Activated CD8-positive, alpha-beta memory T cell treated with anti-CD3 and anti-CD28 coated beads for 36 hours (primary cell): ENCODE results near the gene HDAC9. TPM values are rescaled to one million over a fixed set of nuclear protein-coding genes. Genes with fewer than 3 reads are reported as not detected.

Experiments used
- CTCF ChIA-PET: fragments of 350-600 bp; sonication (Branson Sonifier 250); formaldehyde crosslinking; loops from one replicate; lab custom pipeline; 2021; ENCODE audit warnings: antibody characterized with exemption; lab: Charles Lee
- POLR2A ChIA-PET: fragments of 350-600 bp; sonication (Branson Sonifier 250); formaldehyde crosslinking; loops from one replicate; lab custom pipeline; 2021; ENCODE audit warnings: antibody characterized with exemption; lab: Charles Lee
- total RNA-seq, 2 experiments: library from RNA; stranded (reverse); gene quantifications; one replicate each; pipeline ENCODE4 v1.2.3, GENCODE V29; 2021

Gene HDAC9
- total RNA-seq, 2 experiments from 2014 or later: 2.5 to 3.2 TPM

GRCh38 chr7:18491871-18492270 is 3.7 kb upstream of the HDAC9 start:
- ChIA-PET CTCF (no interaction called here), POLR2A (no interaction called here)

- ChIA-PET POLR2A (no interaction called here), CTCF (no interaction called here)
Measured at GRCh38 chr7:18494406-18494805, 1.1 kb upstream of the HDAC9 start.

GRCh38 chr7:18494821-18495408 is 634 bp upstream of the HDAC9 start:
- CTCF ChIA-PET: no interaction called here
- POLR2A ChIA-PET: no interaction called here

GRCh38 chr7:18496341-18496700 is 772 bp downstream of the HDAC9 start:
- CTCF ChIA-PET: no interaction called here
- POLR2A ChIA-PET: no interaction called here

GRCh38 chr7:18497082-18497481 is 1.5 kb downstream of the HDAC9 start:
- CTCF ChIA-PET: interaction anchor here (1.0 kb wide), 1 partner anchor 11 kb away, joined by 3 read pairs; no protein-coding TSS in a partner anchor
- POLR2A ChIA-PET: no interaction called here

- CTCF ChIA-PET: interaction anchor here (1.0 kb wide), 1 partner anchor 10 kb away, joined by 3 read pairs; no protein-coding TSS in a partner anchor
- POLR2A ChIA-PET: no interaction called here
Measured at GRCh38 chr7:18497800-18498199, 2.3 kb downstream of the HDAC9 start.

GRCh38 chr7:18498341-18498740 is 2.8 kb downstream of the HDAC9 start:
- POLR2A ChIA-PET: no interaction called here
- CTCF ChIA-PET: no interaction called here

GRCh38 chr7:18499407-18500177 is 4.0 kb downstream of the HDAC9 start:
- ChIA-PET CTCF (no interaction called here), POLR2A (no interaction called here)

- CTCF ChIA-PET: no interaction called here
Measured at GRCh38 chr7:18503126-18503866, 7.7 kb downstream of the HDAC9 start.

GRCh38 chr7:18504965-18505364 is 9.4 kb downstream of the HDAC9 start:
- CTCF ChIA-PET: no interaction called here

More at GRCh38 chr7:18503126-18503866, 7.7 kb downstream of the HDAC9 start:
- POLR2A ChIA-PET: no interaction called here

GRCh38 chr7:18505870-18506460 is 10.4 kb downstream of the HDAC9 start:
- CTCF ChIA-PET: no interaction called here
- POLR2A ChIA-PET: no interaction called here

More at GRCh38 chr7:18504965-18505364, 9.4 kb downstream of the HDAC9 start:
- POLR2A ChIA-PET: no interaction called here

GRCh38 chr7:18508443-18509427 is 13.2 kb downstream of the HDAC9 start:
- ChIA-PET CTCF (interaction anchor here (0.8 kb wide), 1 partner anchor 11 kb away, joined by 3 read pairs; no protein-coding TSS in a partner anchor), POLR2A (no interaction called here)

- CTCF ChIA-PET: no interaction called here
Measured at GRCh38 chr7:18509481-18509880, 13.9 kb downstream of the HDAC9 start.

GRCh38 chr7:18511351-18512140 is 16.0 kb downstream of the HDAC9 start:
- ChIA-PET CTCF (no interaction called here), POLR2A (no interaction called here)

More at GRCh38 chr7:18509481-18509880, 13.9 kb downstream of the HDAC9 start:
- POLR2A ChIA-PET: no interaction called here

- POLR2A ChIA-PET: no interaction called here
Measured at GRCh38 chr7:18513343-18513742, 17.8 kb downstream of the HDAC9 start.

GRCh38 chr7:18515067-18515466 is 19.5 kb downstream of the HDAC9 start:
- ChIA-PET POLR2A (no interaction called here), CTCF (no interaction called here)

More at GRCh38 chr7:18513343-18513742, 17.8 kb downstream of the HDAC9 start:
- CTCF ChIA-PET: interaction anchor here (0.6 kb wide), 1 partner anchor 847 kb away, joined by 3 read pairs; no protein-coding TSS in a partner anchor

- POLR2A ChIA-PET: no interaction called here
- CTCF ChIA-PET: no interaction called here
Measured at GRCh38 chr7:18517646-18518045, 22.1 kb downstream of the HDAC9 start.

- ChIA-PET POLR2A (no interaction called here), CTCF (no interaction called here)
Measured at GRCh38 chr7:18518555-18518954, 23.0 kb downstream of the HDAC9 start.
